HepG2 (cell line): ENCODE data around the gene DAGLB. TPM values are rescaled to one million over a fixed set of nuclear protein-coding genes. Genes with fewer than 3 reads are reported as not detected.

Experiments
- ARHGAP35 ChIP-seq: sonication (generic); formaldehyde crosslinking; IDR thresholded peaks from 2 replicates; pipeline ENCODE4 v1.9.0; 2022; ENCODE audit warnings: mild to moderate bottlenecking, inconsistent platforms, moderate library complexity, missing genetic modification reagents, borderline replicate concordance
- ATM ChIP-seq: fragments of 450-650 bp; IDR thresholded peaks from 2 replicates; pipeline ENCODE4 v1.7.1; 2017; ENCODE audit warnings: mild to moderate bottlenecking, borderline replicate concordance
- ELF1 ChIP-seq: sonication (generic); formaldehyde crosslinking; IDR thresholded peaks from 2 replicates; pipeline ENCODE4 v1.4.0; 2020; ENCODE audit warnings: missing genetic modification reagents
- FOXJ3 ChIP-seq: sonication (generic); formaldehyde crosslinking; IDR thresholded peaks from 2 replicates; pipeline ENCODE4 v1.4.0; 2020; ENCODE audit warnings: missing genetic modification reagents, mild to moderate bottlenecking, borderline replicate concordance
- GABPB1 ChIP-seq: IDR thresholded peaks from 2 replicates; pipeline ENCODE4 v1.6.1; 2016; ENCODE audit warnings: mild to moderate bottlenecking, missing genetic modification reagents, moderate library complexity, missing compliant biosample characterization
- IRF1 ChIP-seq: sonication (generic); formaldehyde crosslinking; IDR thresholded peaks from 2 replicates; pipeline ENCODE4 v1.4.0; 2020; ENCODE audit warnings: low read depth, mild to moderate bottlenecking, missing genetic modification reagents
- MTF2 ChIP-seq: sonication (generic); formaldehyde crosslinking; IDR thresholded peaks from 2 replicates; pipeline ENCODE4 v1.5.0; 2020; ENCODE audit warnings: missing genetic modification reagents, borderline replicate concordance
- NFAT5 ChIP-seq: sonication (generic); formaldehyde crosslinking; IDR thresholded peaks from 2 replicates; pipeline ENCODE4 v1.4.0; 2020; ENCODE audit warnings: missing genetic modification reagents
- PAF1 ChIP-seq: IDR thresholded peaks from 2 replicates; pipeline ENCODE4 v1.6.1; 2016; ENCODE audit warnings: missing genetic modification reagents, missing compliant biosample characterization
- POLR2A ChIP-seq, 2 experiments: IDR thresholded peaks; 2 replicates each; pipeline ENCODE4 v1.6.1; 2011; ENCODE audit warnings: low read depth in 2 of 2, low read length in 2 of 2, mild to moderate bottlenecking in 1 of 2, moderate library complexity in 1 of 2; ENCODE audit not compliant: insufficient read depth in 1 of 2
- RFXANK ChIP-seq: IDR thresholded peaks from 2 replicates; pipeline ENCODE4 v1.6.1; 2016
- SNRNP70 ChIP-seq: fragments of 200-400 bp; formaldehyde crosslinking; IDR thresholded peaks from 2 replicates; pipeline ENCODE4 v1.6.1; 2017; ENCODE audit warnings: mild to moderate bottlenecking, low read depth, low read length, moderate library complexity
- TBL1XR1 ChIP-seq: fragments of 150-350 bp; IDR thresholded peaks from 2 replicates; pipeline ENCODE4 v1.6.1; 2014; ENCODE audit warnings: borderline replicate concordance, low read length; ENCODE audit not compliant: partially characterized antibody
- ZBTB38 ChIP-seq: sonication (generic); formaldehyde crosslinking; IDR thresholded peaks from 2 replicates; pipeline ENCODE4 v1.5.1; 2020; ENCODE audit warnings: mild to moderate bottlenecking, missing genetic modification reagents
- ZBTB49 ChIP-seq: sonication (generic); formaldehyde crosslinking; IDR thresholded peaks from 2 replicates; pipeline ENCODE4 v1.4.0; 2020; ENCODE audit warnings: missing genetic modification reagents, borderline replicate concordance
- ZNF275 ChIP-seq: sonication (generic); formaldehyde crosslinking; IDR thresholded peaks from 2 replicates; pipeline ENCODE4 v1.8.0; 2022; ENCODE audit warnings: missing genetic modification reagents, mild to moderate bottlenecking, inconsistent platforms, borderline replicate concordance
- ZNF607 ChIP-seq: sonication (generic); formaldehyde crosslinking; IDR thresholded peaks from 2 replicates; pipeline ENCODE4 v1.5.1; 2020; ENCODE audit warnings: missing genetic modification reagents, mild to moderate bottlenecking, borderline replicate concordance
- ZNF737 ChIP-seq: sonication (generic); formaldehyde crosslinking; IDR thresholded peaks from 2 replicates; pipeline ENCODE4 v1.5.0; 2020; ENCODE audit warnings: missing genetic modification reagents, mild to moderate bottlenecking, borderline replicate concordance
- ZNF841 ChIP-seq: sonication (generic); formaldehyde crosslinking; IDR thresholded peaks from 2 replicates; pipeline ENCODE4 v1.8.1; 2023; ENCODE audit warnings: missing genetic modification reagents, borderline replicate concordance
- polyA plus RNA-seq, 8 experiments: library from polyadenylated mRNA; depleted of rRNA in 3 of 8; stranded (reverse) in 7 of 8; unstranded in 1 of 8; fragments of >200 nt; fragmentation: Illumina TruSeq in 4 of 8; extraction: Trizol in 4 of 8; gene quantifications; 2 replicates each; pipeline versions ENCODE4 v1.2.1 to v1.2.3, GENCODE V29; 2011 to 2016; ENCODE audit warnings: low read depth in 4 of 8, missing spikeins in 1 of 8, mixed read lengths in 1 of 8; ENCODE audit not compliant: insufficient read depth in 1 of 8
- total RNA-seq, 5 experiments: library from RNA; depleted of rRNA; stranded (reverse); fragments of >200 nt; fragmentation: Illumina TruSeq; extraction: Trizol; gene quantifications; 2 replicates each; pipeline ENCODE4 v1.2.3, GENCODE V29; 2016; ENCODE audit warnings: low read depth in 1 of 5
- TF ChIP-seq, protein P1 (sequence below): sonication (generic); formaldehyde crosslinking; IDR thresholded peaks from 2 replicates; pipeline ENCODE4 v1.8.1; 2023; ENCODE audit warnings: mild to moderate bottlenecking, missing genetic modification reagents

Gene DAGLB
- total and polyA plus RNA-seq, 2 of the 13 experiments (the other 11 are each of a cell fraction or from before 2014, with no cell fraction given), result 7.9 to 9.8 TPM

- TF ChIP-seq NFAT5 (CRISPR knock-in tag) (no peak), ZBTB49 (CRISPR knock-in tag) (no peak), POLR2A (IDR thresholded peaks at IDR 0.05; ENCODE audit: insufficient read depth in 1 of 2, low read depth in 2 of 2, low read length in 2 of 2) (no peak), ZNF275 (CRISPR knock-in tag) (no peak), GABPB1 (CRISPR knock-in tag) (no peak), ARHGAP35 (CRISPR knock-in tag) (no peak), ELF1 (CRISPR knock-in tag) (no peak), ZNF607 (CRISPR knock-in tag) (no peak), IRF1 (CRISPR knock-in tag) (no peak), PAF1 (CRISPR knock-in tag) (no peak), ATM (no peak), ZNF841 (no peak), FOXJ3 (CRISPR knock-in tag) (no peak), SNRNP70 (no peak), RFXANK (CRISPR knock-in tag) (no peak), MTF2 (CRISPR knock-in tag) (no peak), TBL1XR1 (no peak), ZBTB38 (CRISPR knock-in tag) (no peak), ZNF737 (CRISPR knock-in tag) (no peak)
- TF ChIP-seq, protein P1, sequence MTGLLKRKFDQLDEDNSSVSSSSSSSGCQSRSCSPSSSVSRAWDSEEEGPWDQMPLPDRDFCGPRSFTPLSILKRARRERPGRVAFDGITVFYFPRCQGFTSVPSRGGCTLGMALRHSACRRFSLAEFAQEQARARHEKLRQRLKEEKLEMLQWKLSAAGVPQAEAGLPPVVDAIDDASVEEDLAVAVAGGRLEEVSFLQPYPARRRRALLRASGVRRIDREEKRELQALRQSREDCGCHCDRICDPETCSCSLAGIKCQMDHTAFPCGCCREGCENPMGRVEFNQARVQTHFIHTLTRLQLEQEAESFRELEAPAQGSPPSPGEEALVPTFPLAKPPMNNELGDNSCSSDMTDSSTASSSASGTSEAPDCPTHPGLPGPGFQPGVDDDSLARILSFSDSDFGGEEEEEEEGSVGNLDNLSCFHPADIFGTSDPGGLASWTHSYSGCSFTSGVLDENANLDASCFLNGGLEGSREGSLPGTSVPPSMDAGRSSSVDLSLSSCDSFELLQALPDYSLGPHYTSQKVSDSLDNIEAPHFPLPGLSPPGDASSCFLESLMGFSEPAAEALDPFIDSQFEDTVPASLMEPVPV (CRISPR knock-in tag), result no peak
Observed at GRCh38 chr7:6376820-6377219, 70.9 kb downstream of the DAGLB start (continued).
